CD4-positive, alpha-beta T cell treated with Interleukin-1 beta for 1 hour (primary cell): ENCODE data around the gene EPB41L2.
"Not testable (repeated sequence)": the region's sequence is repeated elsewhere in the genome, so short reads cannot be mapped to it uniquely, and the experiment has no call there.

Source experiments
- DNase-seq, 2 donors: peaks; one replicate each; pipeline ENCODE4 v3.0.0-alpha.2; 2020 to 2022

Gene EPB41L2

GRCh38 chr6:131063028-131063763 is at the start of gene EPB41L2:
EPB41L2 (minus strand) TSS chr6:131063245; CDS start chr6:130956485, 106,760 bp downstream.
- DNase-seq: peak; percentile 86 to 87

DNA sequence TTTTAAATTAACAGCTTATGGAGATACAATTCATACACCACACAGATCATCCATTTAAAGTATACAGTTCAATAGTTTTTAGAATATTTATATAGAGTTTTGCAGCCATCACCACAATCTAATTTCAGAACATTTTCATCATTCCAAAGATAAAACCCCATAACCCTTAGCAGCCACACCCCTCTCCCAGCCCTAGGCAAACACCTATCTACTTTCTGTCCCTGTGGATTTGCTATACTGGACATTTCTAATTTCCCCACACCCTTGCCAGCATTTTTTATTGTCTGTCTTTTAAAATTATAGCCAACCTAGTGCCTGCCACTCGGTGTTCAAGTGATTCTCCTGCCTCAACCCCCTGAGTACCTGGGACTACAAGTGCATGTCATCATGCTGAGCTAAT is 49.2 kb upstream of the EPB41L2 start:
- no peak for DNase-seq

DNA sequence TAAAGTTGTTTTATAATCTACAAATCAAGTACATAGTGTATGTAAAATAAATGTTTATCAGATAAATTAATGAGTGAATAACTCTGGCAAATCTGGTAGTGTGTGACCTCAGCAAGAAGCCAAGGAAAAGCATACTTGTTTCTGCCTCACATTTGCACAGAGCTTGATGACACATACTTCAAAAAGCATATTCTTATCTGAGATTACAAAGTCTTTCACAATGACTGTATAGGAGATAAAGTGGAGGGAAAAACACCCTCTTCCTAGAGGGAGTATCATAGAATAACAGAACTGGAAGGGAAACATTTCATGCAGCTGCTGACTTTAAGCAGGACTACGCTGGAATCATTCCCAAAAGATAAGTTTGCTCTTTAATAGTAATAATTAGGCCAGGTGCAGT is 44.1 kb upstream of the EPB41L2 start:
- DNase-seq: no peak

- no peak for DNase-seq
Measured at GRCh38 chr6:131103901-131104300, 40.9 kb upstream of the EPB41L2 start.

DNA sequence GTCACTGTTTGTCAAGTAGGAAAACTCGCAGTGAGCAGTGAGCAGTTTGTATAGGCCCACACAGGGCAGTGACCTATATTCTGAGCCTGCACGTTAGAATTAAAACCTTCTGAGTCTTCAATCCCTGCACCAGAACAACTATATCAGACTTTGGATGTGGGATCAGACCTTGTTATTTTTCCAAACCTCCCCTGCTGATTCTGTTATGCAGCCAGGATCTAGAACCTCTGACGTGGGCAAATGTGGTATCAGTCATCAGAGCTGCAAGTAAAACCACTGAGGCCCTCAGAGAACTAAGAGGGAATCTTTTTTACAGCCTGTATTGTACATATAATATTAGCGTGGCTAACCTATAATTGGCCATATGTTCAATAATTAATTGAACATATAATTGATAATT is 40.3 kb upstream of the EPB41L2 start:
- DNase-seq: no peak

DNA sequence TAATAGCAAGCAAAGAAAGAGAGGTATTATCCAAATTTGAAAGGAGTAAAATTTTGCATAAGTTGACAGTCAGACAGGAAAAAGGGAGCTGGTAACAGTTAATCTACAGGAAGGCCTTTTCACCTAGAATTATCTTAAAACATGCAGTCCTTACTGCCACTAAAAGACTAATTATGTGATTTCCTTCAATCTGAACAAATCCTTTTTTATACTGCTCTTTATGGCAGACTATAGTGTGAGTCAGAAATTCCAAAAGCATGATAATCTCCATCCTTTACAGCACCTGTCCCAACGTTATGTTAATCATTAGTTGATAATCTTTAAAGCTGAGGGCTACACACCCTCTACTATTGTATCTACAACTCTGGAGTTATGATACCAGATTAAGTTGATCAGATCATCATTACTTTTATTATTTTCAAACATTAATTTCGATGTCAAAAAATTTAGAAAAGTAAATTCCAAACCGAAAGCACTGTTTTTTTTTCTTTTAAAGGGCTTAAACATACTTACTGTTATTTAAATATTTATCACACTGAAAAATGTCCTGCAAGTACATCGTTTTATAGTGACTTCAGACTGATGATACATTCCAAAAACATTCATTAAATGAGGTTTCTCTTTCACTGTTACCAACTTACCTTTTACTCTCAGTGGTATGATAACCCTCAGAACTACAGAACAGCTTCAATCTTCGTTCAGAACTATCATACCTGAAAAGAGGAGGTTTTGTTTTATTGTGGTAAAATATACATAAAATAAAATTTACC is 39.1 kb upstream of the EPB41L2 start:
- no peak for DNase-seq

DNA sequence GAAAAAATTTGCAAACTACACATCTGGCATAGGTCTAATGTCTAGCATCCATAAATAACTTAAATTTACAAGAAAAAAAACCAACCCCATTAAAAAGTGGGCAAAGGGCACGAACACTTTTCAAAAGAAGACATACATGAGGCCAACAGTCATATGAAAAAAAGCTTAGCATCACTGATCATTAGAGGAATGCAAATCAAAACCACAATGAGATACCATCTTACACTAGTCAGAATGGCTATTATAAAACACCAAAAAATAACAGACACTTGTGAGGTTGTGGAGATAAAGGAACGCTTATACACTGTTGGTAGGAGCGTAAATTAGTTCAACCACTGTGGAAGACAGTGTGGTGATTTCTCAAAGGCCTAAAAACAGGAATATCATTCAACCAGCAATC is 33.7 kb upstream of the EPB41L2 start:
- no peak for DNase-seq

GRCh38 chr6:131093334-131093733 is 30.3 kb upstream of the EPB41L2 start:
- no peak for DNase-seq

DNA sequence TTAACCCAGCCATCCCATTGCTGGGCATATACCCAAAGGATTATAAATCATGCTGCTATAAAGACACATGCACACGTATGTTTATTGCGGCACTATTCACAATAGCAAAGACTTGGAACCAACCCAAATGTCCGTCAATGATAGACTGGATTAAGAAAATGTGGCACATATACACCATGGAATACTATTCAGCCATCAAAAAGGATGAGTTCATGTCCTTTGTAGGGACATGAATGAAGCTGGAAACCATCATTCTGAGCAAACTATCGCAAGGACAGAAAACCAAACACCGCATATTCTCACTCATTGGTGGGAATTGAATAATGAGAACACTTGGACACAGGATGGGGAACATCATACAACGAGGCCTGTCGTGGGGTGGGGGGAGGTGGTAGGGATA is 28.9 kb upstream of the EPB41L2 start:
- not testable (repeated sequence) for DNase-seq

DNA sequence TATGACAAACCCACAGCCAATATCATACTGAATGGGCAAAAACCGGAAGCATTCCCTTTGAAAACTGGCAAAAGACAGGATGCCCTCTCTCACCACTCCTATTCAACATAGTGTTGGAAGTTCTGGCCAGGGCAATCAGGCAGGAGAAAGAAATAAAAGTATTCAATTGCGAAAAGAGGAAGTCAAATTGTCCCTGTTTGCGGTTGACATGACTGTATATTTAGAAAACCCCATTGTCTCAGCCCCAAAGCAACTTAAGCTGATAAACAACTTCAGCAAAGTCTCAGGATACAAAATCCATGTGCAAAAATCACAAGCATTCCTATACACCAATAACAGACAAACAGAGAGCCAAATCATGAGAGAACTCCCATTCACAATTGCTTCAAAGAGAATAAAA is 27.3 kb upstream of the EPB41L2 start:
- DNase-seq: not testable (repeated sequence)

- DNase-seq: no peak
Measured at GRCh38 chr6:131084982-131085381, 21.9 kb upstream of the EPB41L2 start.

- DNase-seq: no peak
Measured at GRCh38 chr6:131083687-131084086, 20.6 kb upstream of the EPB41L2 start.

DNA sequence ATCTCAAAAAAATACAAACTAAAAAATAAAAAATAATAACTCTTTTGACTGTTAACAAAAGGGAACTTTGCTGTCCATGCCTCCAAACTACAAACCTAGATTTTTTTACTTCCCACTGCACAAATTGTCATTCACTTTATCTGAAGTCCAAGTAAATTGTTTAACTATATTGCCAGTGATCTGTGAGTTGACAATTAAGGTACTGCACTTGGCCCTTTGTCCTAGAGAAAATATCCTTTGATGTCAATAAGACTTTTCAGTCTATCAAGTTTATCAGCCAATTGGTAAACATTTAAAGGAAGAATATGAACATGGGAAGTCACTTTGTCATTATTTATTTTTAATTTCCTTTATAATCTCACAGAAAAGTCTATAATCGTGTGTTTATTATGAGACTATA is 19.3 kb upstream of the EPB41L2 start:
- DNase-seq: no peak

DNA sequence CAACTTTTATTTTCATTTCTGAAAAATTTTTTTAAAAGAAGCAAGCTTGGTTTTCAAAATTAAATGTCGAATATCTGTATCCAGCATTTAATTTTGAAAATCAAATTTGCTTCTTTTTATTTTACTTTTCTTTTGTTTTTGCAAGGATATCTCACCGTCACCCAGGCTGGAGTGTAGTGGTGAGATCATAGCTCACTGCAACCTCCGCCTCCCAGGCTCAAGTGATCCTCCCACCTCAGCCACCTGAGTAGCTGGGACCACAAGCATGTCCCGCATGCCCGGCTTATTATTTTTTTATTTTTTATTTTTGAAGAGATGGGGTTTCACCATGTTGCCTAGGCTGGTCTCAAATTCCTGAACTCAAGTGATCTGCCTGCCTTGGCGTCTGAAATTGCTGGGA is 17.0 kb upstream of the EPB41L2 start:
- DNase-seq: no peak

- DNase-seq: no peak
Measured at GRCh38 chr6:131073577-131073976, 10.5 kb upstream of the EPB41L2 start.

DNA sequence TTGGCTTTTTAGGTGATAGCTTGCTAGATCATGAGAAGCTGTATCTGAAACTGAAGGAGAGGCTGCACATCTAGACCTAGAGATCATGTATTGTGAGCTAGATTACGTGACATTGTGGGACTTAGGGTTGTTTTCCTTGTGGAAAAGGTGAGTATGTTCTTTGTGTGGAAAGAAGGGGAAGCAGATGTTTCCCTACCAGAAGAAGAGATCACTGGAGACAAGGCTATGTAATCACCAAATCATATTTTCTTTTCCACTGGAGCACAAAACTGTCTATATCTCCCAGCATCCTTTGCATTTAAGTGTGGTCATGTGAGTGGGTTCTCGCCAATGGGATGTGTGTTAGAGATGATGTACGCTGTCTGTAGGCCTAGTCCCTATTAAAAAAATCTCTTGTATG is 7.0 kb upstream of the EPB41L2 start:
- DNase-seq: no peak

GRCh38 chr6:131068165-131068564 is 5.1 kb upstream of the EPB41L2 start:
- DNase-seq: no peak

- no peak for DNase-seq
Measured at GRCh38 chr6:131067521-131067920, 4.5 kb upstream of the EPB41L2 start.

GRCh38 chr6:131065824-131066171 is 2.8 kb upstream of the EPB41L2 start:
- no peak for DNase-seq

DNA sequence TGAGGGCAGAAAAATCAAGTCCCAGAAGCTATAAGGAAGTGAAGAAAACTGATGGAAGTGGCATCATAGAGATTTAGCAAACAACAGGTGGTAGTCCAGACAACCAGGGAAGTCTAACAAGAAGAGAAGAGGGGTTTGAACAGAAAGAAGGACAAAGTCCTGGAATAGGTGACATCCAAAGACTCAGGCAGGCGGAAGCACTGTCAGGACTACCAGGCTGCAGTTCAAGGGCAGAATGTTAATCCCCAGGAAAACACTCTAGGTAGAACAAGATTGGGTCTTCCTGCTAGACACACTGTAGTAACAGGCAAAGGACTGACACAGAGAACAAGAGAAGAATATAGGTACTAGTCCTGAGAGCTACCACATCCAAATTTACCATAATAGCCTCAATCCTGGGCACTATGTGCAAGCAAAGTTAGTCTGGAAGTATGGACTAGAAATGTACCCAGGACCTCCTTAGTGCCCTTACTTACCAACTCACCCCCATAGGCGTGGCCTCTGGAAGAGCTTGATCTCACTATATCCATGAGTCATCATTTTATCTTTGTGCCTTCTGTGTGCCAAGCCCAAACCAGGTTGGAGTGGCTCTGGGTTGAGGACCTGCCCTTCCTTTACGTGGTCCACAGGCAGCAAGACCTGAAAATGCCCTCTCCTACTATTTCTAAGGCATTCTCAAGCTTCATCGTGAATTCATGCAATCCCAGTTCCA is 2.2 kb upstream of the EPB41L2 start:
- no peak for DNase-seq

GRCh38 chr6:131063764-131064272 is 773 bp upstream of the EPB41L2 start:
- DNase-seq: peak in 1 of 2 donors; percentile 25

- DNase-seq: peak in 1 of 2 donors; percentile 10
Measured at GRCh38 chr6:131062241-131063027, 611 bp downstream of the EPB41L2 start.

- DNase-seq: no peak
Measured at GRCh38 chr6:131061751-131062119, 1.3 kb downstream of the EPB41L2 start.
